GM18526 (cell line): Measurements from ENCODE around the gene MICAL2.

ENCODE experiments used
- POLR2A ChIP-seq: IDR thresholded peaks from 3 replicates; pipeline ENCODE4 v1.6.1; 2011; ENCODE audit not compliant: insufficient read length; ENCODE audit errors: extremely low read depth

Gene MICAL2

DNA sequence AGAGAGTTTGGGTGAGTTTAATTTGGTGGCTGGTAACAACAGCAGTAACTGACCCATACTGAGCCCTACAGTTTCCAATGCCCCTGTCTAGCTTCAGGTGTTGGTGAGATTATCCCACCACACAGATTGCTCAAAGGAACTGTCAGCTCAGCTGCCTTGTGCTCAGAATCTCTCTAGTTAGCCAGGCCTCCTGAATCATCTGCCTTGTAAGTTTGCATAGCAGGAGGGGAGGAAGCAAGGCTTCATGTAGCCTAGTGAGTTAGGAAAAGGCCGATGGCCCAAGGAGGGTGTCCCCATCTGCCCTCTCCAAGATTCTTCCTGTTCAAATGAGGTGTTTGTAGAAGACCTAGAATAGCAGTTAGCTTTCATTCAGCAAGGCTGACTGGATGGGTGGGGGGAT, 74.3 kb downstream of the MICAL2 start:
- no peak for TF ChIP-seq POLR2A

DNA sequence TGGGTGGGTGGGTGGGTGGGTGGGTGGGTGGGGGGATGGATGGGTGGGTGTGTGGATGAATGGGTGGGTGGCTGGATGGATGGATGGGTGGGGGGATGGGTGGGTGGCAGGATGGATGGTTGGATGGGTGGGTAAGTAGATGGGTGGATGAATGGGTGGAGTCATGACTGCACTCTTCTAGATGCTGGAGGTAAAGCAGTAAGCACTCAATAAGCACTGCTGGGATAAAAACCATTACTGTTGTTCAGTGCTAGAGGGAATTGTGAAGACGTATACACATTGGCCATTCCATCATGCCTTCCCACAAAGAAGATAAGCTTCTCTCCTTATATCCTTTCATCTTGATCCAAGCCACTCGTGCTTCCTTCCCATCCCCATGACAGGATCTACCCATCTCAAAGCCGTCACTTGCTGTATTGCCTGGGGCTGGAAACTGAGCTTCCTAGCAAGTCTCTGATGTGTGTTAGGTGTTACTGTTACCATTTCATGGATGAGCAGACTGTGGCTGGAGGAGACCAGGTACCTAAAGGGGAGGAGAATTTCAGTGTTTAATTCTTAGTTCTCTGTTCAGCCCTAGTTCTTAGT, 74.8 kb downstream of the MICAL2 start:
- no peak for TF ChIP-seq POLR2A

DNA sequence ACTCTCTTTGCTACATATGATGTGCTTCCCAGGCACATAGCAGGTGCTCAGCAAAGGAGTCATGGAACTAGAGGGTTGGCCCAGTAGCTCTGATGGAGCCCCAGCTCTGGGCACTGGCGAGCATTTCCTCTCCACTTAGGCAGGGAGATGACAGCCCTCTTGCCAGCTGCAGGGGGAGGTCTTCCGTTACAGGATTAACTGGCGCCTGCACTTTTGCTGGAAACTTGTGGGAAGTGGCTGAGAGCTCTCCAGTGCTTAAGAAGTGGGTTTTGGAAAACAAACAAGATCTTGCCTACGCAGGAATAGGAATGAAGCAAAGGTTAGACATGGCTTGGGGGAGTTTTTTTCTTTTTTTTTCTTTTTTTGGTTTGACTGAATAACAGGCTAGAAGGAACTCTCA, 75.5 kb downstream of the MICAL2 start:
- no peak for TF ChIP-seq POLR2A

DNA sequence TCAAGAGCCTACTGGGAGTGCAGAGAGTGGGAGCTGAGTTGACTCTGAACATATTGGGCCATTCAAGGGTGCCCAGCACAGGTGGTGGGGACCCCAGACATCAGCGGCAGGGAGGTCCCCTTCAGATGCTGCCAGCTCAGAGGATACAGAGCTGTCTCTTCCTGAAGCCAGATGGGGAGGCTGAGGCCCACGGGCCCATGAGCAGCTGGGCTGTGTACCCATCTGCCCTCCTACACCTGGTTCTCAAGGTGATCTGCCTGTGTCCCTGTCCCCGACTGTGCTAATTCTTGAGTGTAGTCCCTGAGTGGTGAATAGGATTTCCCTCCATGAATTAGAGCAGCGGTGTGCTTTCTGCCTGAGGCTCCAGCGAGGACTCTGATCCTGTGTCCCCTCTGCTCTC, 76.3 kb downstream of the MICAL2 start:
- TF ChIP-seq POLR2A: no peak

DNA sequence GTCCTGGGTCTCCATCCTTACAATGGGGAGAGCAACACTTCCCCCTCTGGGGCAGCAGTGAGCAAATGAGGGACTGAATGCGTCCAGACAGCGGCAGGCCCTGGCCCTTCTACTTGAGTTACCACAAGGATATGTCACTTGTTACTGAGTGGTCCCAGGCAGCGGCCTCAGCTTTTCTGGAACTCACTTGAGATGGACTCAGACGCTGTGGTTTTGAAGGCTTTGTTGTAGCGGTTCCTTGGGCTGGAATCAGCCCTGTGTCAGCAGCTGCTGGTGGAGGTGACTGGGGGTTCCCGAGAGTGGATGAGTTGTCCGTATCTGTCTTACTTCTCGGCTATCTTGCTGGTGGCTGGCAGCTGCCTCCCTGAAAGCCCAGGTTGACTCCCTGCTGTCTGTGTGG, 77.0 kb downstream of the MICAL2 start:
- TF ChIP-seq POLR2A: no peak

DNA sequence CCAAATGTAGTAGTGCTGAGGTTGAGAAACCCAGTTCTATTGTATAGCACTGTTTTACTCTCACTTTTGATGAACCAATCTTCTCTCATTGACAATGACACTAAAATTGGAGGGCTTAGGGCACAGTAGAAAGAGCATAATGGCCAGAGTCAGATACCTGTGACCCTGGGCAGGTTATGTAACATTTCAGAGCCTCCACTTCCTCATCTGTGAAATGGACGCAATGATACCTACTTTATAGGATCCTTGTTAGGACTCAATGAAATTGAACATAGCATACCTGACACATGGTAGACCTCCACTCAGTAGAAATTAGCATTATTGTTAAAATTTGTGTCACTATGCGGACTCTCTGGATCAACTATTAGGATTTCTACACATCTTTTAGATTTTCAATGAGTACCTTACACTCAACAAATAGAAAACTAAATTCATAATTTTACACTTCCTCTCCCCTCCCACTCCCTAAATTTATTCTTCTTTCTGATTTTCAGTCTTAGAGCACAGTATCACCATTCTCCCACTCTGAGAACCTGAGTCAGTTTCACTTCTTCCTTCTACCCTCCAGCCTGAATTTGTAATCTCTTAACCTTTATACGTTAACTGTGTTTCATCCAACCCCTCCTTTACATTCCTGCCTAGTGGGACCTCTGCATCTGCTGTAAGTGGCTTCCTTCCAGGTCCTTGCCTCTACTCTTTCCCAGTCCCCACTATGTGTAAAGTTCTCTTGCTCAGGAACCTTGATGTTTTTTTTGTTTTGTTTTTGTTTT, 78.3 kb downstream of the MICAL2 start:
- no peak for TF ChIP-seq POLR2A

DNA sequence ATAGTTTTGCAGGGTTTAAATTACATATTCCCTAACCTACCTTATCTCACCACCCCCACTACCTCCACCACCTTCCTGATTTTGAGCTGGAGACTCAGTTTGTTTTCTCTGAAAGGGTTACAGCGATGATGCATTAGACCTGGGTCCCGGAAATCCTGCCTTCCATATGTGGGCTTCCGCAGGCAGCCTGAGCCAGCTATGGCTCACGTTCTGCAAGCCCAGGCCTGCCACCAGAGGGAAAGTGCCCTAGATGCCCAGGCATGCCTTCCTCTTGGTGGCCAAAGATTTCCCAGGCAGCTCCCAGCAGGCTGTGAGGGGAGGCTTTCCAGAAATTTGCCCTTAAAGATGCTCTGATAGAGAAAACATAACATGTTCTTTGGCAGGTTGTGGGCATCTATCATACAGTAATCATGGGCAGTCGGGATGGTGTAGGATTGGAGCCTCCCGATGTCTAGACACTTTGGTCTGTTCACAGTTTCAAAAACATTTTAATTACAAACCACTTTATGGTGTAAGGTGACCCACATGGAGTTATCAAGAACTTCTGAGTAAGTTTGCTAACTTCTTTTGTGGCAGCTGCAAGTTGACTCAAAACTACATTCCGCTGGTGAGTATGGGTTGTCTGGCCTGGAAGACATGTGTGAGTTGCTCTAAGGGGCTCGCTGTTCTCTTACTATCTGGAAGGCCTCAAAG, 79.3 kb downstream of the MICAL2 start:
- no peak for TF ChIP-seq POLR2A

DNA sequence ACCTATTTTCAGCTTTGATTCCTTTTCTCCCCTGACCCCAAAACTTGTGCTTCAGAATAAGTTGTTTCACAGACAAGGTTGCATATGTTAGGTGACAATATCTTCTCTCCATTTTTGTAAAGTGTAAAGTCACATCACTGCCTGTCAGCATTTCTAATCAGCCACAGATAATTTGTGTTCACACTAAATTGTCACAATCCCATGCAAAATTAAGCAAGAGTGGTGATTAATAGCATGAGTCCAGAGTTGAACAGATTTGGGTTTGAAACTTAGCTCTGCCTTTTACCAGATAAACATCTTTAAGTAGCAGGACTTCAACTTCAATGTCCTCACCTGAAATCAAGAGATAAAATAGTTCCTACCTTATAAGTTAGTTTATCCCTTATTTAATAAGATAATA, 80.1 kb downstream of the MICAL2 start:
- TF ChIP-seq POLR2A: no peak

DNA sequence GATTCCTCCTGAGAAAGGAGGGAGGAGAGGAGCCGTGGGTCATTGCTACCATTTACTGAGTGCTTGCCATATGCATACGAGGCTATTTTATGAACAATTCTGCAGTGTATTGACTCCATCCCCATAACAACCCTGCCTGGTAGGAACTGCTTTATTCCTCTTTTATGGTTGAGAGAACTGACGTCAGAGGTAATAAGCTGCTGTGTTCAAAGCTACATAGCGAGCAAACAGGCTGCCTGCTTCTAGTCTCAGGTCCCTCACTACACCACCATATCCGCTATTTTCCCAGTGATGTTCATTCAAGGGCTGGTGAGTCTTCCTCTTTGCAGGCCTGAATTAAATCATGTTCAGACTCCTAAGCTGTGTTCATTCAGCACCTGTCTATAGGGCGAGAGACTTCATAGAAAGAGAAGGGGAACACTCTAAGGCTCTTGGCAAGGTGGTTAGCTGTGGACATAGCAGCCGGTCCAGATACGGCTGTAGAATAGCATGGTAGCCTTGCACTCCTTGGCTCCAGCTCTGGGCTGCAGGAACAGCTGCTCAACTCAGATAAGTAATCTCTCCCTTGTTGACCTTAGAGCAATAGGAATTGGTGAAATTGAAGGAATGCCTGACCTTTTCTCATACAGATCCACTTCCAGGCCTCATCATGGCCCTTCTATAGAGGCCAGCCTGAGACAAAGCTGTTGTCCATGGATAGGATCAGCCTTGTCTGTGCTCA, 82.6 kb downstream of the MICAL2 start:
- no peak for TF ChIP-seq POLR2A

DNA sequence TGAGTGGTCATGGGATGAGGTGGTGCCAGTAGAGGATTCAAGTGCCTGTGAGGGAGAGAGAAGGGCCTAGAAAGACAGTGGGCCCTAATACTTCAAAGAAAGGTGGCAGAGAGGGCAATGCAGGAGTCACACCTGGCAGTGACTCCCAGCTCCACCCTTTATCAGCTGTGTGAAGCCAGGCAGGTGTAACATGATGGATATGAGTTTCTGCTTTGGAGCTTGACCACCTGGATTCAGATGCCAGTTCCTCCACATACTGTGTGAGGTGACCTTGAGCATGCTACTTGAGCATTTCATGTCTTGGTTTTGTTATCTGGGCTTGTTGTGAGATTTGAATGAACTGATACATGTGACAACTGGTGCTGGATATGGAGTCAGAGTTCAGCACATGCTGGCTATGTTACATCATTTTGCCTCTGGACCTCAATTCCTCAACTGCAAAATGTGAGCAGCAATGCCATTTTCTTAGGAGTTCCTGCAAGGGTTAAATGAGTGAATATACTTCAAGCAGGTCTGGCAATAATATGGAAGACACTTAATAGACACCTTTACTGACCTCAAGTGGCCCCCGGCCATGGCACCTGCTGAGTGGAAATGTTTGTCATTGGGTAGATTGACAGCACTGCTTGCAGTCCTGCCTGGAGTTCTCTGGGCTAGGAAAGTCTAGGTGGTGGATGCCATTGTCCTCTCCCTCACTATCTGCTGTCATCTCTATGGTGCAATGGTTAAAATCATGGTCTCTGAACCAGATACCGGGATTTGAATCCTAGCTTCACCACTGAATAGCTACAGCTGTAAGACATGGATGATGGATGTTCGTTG, 83.3 kb downstream of the MICAL2 start:
- TF ChIP-seq POLR2A: no peak

DNA sequence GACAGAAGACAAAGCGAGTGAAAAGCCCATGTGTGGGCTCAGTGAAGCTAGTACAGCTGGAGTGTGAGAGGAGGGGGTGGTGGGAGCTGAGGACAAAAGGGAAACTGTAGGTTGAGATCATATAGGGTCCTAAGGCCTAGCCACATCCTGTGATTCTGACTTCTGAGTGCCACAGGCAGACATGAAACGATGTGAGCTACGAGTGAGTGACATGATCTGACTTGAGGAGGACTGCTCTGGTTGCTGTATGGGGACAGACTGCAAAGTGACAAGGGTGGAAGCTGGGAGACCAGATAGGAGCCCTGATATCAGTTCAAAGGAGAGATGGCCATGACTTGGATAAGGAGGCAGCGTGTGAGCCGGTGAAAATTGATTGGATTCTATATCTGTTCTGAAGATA, 85.4 kb downstream of the MICAL2 start:
- no peak for TF ChIP-seq POLR2A

DNA sequence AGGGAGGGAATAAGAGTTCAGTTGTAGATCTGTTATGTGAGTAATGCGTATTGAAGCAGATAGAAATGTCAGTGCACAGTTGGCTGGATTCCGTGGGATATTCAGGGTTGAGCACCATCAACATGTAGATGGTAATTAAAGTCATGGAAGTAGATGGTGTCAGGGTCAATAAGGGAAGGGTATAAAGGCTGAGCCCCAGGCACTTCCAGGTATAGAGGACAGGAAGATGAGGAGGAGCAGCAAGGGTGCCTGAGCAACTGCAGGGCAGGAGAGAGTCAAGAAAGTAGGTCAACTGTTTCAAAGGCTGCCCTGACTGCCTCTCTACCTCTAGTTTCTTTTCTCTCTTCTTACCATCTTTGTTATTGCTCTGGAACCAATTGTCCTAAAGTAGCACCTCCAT, 85.9 kb downstream of the MICAL2 start:
- TF ChIP-seq POLR2A: no peak

DNA sequence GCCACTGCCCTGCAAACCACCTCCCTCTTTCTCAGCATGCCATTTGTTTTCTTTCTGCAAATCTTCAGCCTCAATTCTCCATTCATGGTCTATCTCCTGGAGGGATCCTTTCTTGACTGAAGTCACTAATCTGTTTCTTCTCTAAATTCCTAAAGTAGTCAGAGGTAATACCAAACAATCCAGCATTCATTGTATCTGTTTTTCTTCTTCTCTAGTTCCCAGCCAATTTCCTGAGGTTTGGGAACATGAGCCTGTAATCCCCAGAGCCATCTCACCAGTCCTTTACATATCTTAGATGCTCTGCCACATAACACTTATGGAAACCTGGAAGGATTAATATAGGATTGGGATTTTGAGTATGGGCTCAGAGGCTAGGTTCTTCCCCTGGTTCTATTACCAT, 86.5 kb downstream of the MICAL2 start:
- TF ChIP-seq POLR2A: no peak

DNA sequence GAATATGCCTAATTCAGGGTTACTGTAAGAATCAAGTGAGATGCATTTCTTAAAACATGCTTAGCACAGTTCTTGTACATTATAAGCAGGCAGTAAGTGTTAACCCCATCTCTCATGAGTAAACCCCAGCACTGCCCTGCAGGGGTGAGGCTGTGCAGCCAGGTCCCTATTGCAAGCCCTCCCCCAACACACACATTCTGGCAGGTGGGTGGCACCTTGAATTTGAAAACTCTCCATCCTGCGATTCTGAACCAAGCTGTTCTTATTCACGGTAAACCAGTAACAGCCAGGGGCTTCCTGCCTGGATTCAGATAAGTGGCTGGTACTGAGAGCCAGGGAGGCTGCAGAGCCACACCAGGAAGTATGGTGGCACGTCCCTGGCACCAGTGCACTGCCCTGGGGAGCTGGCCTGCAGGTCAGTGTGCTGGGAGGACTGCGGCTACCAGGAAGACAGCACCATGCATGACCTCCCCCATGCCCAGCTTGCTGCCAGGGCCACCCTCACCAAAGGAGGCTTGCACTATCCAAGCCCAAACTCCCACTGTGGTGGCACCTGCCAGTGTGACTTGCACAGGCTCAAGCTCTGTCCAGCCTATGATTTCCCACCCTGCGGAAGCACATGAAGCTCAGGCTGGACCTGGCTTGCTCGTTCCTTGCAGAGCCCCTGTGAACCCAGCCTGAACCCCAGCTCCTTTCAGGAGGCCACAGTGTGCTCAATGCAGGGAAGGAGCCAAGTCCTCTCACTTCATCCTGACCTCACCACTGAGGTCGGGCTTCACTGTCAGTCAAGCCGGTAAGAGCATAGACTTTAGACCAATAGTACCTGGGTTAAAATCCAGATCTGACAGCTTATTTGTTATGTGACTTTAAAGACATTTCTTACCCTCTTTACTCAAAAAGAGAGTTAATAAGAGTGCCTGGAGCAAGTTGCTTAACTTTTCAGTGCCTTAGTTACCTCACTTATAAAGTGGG, 88.1 kb downstream of the MICAL2 start:
- TF ChIP-seq POLR2A: no peak

DNA sequence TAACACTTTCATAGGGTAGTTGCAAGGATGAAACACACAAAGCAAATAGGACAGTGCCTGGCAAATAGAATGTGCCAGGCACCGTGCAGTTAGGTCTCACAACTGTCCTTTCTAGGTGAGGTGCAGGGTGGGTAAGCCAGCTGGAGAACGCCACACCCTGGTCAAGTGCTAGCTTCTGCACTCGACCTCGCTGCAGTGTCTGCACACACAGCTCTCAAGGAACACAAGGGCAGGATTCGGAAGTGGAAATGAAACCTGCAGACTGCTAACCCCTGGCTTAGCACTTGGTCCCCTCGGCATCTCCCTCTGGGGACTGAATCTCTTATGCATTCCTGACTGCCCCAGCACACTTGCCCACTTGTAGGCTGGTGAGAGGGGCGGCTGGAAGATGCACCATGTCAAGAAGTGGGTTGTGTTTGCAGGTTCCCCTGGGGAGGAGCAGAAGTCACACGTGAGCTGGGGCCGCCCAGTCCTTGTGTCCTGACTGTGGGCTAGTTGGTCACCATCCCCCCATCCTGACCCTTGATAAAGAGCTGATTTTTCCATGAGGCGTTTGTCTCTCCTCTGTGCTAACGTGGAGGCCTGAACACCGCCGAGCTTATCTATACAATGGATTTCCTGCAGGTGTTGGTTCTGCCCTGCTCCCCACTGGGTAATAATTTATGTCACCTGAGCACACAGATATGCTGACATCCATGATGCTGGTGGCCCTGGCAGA, 89.0 kb downstream of the MICAL2 start:
- no peak for TF ChIP-seq POLR2A
